Daoy (cell line): ENCODE data around the gene TAS1R2. TPM values are rescaled to one million over a fixed set of nuclear protein-coding genes. Genes with fewer than 3 reads are reported as not detected.

Source experiments
- DNase-seq: peaks from one replicate; pipeline ENCODE4 v3.0.0-alpha.2; 2015; ENCODE audit warnings: low read depth
- total RNA-seq: library from RNA; depleted of rRNA; stranded (reverse); fragments of >200 nt; shearing (Covaris generic); gene quantifications from 2 replicates; pipeline ENCODE4 v1.2.3, GENCODE V29; 2014; rRNA removed

The TAS1R2 gene
- total RNA-seq, 1 experiment from 2014 or later, result not detected

GRCh38 chr1:18803151-18803791, 56.2 kb downstream of the TAS1R2 start:
- no peak for DNase-seq

- DNase-seq, result no peak
Measured at GRCh38 chr1:18802231-18802630, 57.2 kb downstream of the TAS1R2 start.

- DNase-seq, result peak; percentile 41
Measured at GRCh38 chr1:18800258-18800657, 59.2 kb downstream of the TAS1R2 start.

- no peak for DNase-seq
Measured at GRCh38 chr1:18799454-18799853, 60.0 kb downstream of the TAS1R2 start.

DNA sequence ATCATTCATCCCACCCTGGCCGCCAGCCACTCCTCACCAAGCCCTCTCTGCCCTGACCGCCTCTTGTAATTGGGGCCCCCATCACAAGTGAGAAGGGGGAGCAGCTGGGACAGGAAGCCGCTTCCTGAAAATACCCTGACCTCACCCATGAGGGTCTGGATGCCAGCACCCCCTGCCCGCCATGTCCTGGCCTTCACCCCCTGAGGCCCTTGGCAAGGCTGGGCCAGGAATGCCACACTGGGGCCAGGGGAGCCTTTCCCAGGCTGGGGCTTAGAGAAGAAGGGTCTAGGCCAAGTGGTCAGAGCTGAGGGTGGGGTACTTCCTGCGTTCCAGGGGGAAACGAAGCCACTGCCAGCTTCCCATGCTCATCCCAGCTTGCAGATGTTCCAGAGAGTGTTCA, 60.5 kb downstream of the TAS1R2 start:
- DNase-seq, result no peak

GRCh38 chr1:18798533-18798932, 60.9 kb downstream of the TAS1R2 start:
- no peak for DNase-seq

DNA sequence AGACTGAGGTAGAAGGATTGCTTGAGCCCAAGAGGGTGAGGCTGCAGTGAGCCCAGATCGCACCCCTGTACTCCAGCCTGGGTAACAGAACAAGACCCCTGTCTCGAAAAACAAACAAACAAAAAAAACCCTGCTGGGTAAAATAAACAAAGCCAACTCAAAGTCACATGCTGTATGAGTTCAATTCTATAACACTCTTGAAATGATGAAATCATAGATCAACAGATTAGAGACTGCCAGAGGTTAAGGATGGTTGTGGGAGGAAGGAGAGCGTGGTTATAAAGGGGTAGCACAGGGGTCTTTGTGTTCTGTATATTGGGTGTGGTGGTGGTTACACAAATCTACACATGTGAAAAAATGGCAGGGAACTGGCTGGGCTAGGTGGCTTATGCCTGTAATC, 62.5 kb downstream of the TAS1R2 start:
- DNase-seq, result no peak

- DNase-seq, result no peak
Measured at GRCh38 chr1:18795002-18795689, 64.3 kb downstream of the TAS1R2 start.

DNA sequence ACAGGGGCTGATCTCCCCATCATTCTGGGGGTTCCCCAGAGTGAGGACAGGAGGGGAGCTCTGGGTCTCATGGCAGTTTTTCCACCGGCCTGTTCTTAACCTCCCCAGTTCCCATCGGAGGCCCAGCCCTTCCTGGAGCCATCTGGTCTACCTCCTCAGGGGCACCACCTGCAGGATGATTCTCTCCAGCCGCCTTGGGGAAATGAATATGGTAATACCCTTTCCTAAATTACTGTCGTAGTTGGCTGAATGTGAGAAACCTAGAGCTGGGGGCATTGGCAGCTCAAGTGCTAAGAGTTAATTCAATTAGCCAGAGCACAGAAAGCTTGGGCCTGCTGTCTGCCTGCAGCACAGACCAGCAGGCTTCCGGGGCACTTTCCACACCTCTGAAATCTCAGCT, 64.9 kb downstream of the TAS1R2 start:
- no peak for DNase-seq

DNA sequence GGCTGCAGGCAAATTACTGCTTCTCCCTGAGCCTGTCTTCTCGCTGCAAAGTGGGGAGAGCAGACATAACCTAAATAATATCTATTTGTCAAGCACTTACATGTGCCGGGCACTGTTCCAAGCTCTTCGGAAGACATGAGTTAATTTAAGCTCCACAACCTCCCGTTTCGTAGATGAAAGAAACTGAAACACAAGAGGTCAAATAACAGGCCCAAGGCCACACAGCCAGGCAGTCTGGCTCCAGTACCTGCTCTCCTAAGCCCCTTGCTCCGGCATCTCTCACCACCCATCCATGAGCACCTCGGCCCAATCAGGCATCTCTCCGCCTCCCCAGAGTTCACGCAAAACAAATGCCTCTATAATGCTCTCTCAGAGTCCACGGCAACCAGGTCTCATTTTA, 65.4 kb downstream of the TAS1R2 start:
- no peak for DNase-seq

DNA sequence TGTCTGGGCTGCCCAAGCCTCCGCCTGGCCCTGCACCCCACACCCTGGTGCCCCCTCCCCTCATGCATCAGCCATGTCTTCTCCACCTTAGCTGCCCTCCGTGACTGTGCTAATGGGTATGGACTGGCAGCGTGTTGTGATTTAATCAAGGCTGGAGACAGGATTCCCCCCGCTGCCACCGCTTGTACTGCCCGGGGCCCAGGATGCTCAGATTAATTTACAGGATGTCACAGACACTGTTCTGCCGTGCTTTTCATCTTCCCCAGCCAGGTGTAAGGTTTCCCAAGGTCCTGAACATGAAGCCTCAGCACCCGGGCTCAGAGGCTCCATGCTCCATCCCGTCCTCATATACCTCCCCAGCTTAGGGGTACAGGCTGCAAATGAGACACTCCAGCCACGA, 66.3 kb downstream of the TAS1R2 start:
- DNase-seq, result no peak

DNA sequence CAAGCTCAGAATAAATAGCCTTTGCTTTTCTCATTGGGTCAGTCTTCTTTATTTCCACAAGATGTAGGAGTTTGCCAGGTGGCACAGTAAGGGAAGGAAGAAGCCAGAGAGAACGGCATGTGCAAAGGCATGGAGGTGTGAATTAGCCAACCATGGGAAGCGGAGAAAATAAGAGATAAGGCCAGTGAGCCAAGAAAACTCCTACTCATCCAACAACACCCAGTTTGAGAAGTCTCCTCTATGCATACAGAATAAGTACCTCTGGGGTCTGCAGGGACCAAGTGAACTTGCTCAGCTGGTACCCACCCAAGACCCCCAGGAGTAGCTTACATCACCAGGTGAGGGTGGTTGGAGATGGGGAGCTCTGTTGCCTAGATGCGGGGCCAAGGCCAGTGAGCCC, 66.7 kb downstream of the TAS1R2 start:
- no peak for DNase-seq

Other genes with a start within 250 kb of the TAS1R2 start
- gene PAX7, start 228.8 kb downstream of the TAS1R2 start, total RNA-seq, result 0.09 and 0.97 TPM in 2 replicates
- 9.5 and 29.3 TPM in 2 replicates for gene ALDH4A1, start 42.9 kb upstream of the TAS1R2 start, total RNA-seq
- gene IFFO2, start 97.0 kb upstream of the TAS1R2 start, total RNA-seq, result 33.0 and 34.1 TPM in 2 replicates